Activated CD4-positive, alpha-beta T cell treated with anti-CD3 and anti-CD28 coated beads for 48 hours (primary cell): ENCODE results near the gene PTPRN2.
"Not testable (repeated sequence)": the region's sequence is repeated elsewhere in the genome, so short reads cannot be mapped to it uniquely, and the experiment has no call there.

Experiments used
- DNase-seq: peaks from one replicate; pipeline ENCODE4 v3.0.0-alpha.2; 2020

The PTPRN2 gene

GRCh38 chr7:158587162-158588084, at the start of gene PTPRN2:
Gene PTPRN2, minus strand, starts transcription at chr7:158587823.
- peak; percentile 67 for DNase-seq

DNA sequence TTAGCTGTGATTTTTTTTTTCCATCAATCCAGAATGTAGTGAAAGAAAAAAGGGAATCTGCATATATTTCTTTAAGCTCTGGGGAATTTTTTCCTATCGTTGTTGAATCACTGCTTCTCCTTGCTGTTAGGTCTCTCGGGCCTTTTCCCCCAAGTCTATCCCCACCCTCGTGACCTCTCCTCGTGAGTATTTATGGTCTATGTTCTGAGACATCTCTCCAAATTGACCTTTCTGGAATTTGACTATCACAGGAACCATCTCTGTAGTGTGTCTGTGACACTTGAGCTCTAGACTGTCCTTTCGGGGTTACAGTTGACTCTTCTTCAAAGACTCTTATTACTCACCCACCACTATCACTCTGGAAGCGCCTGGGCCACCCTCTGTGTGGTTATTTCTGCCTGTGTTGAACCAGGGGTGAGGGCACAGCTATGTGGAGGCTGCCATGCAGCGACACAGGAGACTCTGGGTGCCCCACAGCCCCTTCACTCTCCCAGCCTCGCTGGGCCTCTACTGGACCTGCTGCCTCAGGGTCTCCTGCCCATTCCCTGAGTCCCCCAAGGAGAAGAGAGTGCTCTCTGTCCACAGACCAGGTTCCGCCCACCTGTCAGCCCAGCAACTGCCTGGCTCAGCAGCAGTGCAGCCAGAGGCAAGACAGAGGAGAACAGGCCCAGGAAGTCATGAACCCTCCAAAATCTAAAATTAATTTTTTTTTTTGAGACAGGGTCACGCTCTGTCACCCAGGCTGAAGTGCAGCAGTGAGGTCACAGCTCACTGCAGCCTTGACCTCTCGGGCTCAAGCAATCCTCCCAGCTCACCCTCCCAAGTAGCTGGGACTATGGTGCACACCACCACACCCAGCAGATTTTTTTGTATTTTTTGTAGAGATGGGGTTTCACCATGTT, 45.7 kb upstream of the PTPRN2 start:
- DNase-seq = peak; percentile 16

GRCh38 chr7:158631574-158632195, 44.1 kb upstream of the PTPRN2 start:
- DNase-seq = no peak

- DNase-seq = not testable (repeated sequence)
These were observed 38.7 kb upstream of the PTPRN2 start for GRCh38 chr7:158626289-158626688.

DNA sequence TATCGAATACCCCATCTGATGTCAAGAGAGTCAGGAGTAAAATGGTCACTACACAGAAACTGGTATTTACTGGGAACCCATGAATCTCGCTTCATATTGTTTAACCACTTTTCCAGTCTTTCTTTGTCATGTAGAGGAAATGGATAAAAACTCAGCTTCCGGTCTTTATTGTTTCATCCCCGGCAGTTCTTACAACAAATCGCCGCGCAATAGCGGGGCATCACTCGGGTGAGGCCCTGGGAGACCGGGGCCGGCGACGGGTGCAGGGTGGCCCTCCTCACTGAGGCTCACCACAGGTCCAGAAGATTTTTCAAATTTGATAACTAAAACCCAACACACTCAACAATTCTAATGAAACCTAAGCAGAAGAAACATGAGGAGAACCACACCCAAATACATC, 35.6 kb upstream of the PTPRN2 start:
- DNase-seq = no peak

DNA sequence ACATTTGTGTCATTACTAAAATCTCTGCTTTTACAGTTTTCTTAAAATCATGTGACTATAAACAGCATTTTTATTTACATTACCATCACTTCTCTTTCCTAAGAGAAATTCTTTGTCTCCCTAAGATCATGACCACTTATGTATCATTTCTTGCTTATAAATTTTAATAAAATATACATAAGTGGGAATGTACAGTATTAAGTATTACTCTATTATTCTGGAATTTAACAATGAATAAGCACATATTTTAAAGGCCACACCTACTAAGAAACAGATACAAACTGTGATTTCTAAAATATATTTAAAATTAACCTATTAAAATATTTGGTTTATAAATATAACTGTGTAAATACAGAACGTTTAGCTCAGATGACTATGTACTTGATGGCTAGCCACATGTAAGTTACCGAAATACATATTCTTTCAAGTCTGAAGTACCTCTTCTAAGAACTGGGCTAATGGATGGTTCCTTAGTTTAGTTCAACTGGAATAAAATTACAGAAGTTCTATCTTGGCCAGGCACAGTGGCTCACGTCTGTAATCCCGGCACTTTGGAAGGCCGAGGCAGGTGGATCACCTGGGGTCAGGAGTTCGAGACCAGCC, 33.3 kb upstream of the PTPRN2 start:
- no peak for DNase-seq

DNA sequence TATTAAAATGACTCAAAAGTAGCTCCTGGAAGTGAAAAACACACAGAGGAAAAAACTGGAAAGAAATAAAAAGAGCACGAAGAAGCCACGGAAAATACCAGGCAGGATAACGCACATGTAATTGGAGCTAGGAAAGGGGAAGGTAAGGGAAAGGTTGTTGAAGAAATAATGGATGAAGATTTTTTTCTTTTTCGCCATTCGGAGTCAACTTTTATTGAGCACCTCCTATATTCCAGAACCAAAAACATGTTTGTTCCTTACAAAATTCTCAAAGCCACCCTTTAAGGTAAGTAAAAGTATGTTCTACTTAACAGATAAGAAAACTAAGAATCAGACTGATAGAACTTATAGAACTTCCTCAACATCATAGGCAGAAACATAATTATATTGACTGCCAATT, 32.8 kb upstream of the PTPRN2 start:
- no peak for DNase-seq

DNA sequence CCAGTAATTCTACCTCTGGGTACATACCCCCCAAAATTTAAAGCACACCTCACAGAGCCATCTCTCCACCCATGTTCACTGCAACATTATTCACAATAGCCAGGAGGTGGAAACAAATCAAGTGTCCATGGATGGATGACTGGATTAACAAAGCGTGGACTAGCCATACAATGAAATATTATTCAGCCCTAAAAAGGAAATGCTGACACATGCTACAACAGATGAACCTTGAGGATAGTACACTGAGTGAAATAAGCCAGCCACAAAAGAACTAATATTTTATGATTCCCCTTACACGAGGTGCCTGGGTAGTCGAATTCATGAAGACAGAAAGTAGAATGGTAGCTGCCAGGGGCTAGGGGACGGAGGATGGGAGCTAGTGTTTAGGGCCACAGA, 31.1 kb upstream of the PTPRN2 start:
- no peak for DNase-seq

DNA sequence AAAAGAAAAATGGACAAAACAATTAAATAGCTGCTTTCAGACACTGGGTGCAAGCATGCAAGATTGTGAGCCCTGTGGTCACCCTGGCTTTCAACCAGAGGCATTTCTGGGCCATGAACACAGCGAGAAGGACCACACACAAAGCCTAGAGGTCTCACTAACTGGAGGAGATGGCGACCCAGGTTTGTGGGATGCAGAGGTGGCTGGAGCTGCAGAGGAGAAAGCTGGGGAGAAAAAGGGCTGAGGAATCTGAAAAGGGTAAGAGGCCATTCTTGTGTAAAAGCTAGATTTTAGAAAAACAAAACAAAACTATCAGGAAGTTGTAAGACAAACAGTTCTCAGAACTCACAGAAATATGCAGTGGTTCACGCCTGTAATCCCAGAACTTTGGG, 30.1 kb upstream of the PTPRN2 start:
- no peak for DNase-seq

DNA sequence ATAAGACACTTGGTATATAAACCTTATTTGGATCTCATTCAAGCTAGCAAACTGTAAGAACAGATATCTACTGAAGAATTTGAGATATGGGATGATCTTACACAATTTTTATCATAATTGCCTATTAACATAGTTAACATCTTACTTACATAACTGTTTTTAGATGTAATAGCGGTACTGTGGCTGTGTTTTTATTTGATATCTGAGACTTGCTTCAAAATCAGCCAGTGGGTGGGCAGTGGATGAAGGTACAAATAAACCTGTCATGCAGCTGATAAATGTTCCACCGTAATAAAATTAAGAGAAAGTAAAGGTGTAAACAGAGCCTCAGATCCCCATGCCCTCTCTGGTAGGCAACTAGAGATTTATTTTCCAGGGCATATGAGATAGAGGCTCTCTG, 28.4 kb upstream of the PTPRN2 start:
- DNase-seq = no peak

DNA sequence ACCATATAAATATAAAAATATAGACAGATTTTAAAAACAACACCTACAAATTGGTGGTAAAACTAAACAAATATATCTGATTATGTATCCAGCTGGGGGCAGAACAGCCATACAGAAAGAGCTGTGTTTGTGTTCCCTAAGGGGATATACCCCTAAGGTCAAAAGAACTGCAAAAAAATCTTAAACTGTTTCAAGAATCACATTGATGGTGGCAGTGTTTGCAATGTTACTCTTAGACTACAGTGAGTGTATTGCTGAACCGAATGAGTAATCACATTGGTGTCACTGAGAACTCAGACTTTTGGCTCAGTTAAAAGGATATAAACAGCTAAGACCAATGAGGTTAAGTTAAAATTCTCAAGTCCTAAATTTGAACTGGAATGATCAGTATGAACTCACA, 27.1 kb upstream of the PTPRN2 start:
- no peak for DNase-seq

- DNase-seq = no peak
These were observed 25.9 kb upstream of the PTPRN2 start for GRCh38 chr7:158613481-158613880.

- no peak for DNase-seq
These were observed 24.9 kb upstream of the PTPRN2 start for GRCh38 chr7:158612546-158612945.

DNA sequence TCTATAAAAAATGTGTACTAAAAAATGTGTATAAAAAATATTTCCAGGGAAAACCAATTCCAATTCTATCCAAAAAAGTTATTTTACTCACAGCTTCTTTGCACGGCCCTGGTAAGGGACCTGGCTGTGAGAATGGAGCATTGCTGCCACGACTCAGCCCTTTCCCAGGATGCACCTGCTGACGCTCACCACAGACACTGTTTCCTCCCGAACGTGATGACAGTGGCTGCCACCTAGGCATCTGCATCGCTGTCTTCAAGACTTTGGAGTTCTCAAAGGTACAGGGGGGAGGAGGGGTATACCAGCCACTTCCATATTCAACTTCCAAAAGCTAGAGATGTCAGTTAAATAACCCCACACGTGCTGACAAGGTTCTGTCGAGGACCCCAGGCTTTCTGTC, 23.9 kb upstream of the PTPRN2 start:
- DNase-seq = no peak

- DNase-seq = no peak
These were observed 21.8 kb upstream of the PTPRN2 start for GRCh38 chr7:158609313-158609974.

- DNase-seq = no peak
These were observed 19.9 kb upstream of the PTPRN2 start for GRCh38 chr7:158607563-158607962.

DNA sequence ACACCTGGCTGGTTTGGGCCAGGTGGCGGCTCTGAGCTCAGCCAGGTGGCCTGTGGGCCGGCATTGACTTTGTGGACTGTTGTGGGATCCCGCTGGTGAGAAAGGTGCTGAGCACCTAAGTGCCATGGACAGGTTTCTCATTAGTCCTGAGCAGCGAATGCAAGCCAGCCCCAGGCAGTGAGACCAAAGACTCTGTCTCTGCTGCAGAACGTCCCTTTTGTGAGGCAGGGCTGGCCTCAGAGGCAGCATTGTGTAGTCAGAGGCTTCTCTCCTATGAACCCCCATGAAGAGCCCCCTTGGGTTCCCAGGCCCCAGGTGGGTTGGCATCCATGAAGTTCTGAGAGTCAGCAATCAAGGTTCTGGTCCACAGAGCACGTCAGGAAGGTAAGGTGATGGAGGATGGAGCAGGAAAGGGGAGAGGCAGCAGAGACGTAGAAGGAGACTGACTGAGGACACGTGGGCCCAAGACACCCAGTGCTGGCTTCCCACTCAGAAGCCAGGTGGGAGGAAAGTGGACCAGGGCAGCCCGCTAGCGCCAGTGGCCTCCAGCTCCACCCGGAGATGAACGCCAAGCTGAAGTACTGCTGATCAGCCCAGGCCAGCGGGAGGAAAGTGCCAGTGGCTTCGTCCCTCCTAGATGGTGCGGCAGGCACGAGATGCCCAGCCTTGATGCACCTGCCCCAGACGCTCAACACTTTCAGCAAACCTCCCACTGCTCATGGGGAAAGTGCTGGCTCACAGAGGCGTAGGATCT, 19.2 kb upstream of the PTPRN2 start:
- no peak for DNase-seq

DNA sequence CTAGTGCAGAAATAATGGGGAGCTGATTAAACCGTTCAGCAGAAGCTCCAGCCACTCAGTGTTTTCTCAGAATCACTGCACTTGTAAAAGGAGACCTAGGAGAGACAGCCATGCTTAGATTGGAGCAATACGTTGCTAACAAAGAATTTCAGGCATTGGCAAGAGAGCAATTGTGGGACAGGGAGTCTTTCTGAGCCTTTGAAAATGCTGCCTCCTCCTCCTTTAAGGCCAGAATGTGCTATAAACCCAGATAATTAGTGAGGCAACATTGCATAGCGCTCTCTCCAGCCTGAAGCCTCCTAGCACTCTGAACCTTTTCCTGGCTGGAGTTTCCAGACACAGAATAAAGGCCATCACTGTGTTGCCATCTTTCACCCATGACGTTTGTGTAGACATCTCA, 18.5 kb upstream of the PTPRN2 start:
- DNase-seq = no peak

DNA sequence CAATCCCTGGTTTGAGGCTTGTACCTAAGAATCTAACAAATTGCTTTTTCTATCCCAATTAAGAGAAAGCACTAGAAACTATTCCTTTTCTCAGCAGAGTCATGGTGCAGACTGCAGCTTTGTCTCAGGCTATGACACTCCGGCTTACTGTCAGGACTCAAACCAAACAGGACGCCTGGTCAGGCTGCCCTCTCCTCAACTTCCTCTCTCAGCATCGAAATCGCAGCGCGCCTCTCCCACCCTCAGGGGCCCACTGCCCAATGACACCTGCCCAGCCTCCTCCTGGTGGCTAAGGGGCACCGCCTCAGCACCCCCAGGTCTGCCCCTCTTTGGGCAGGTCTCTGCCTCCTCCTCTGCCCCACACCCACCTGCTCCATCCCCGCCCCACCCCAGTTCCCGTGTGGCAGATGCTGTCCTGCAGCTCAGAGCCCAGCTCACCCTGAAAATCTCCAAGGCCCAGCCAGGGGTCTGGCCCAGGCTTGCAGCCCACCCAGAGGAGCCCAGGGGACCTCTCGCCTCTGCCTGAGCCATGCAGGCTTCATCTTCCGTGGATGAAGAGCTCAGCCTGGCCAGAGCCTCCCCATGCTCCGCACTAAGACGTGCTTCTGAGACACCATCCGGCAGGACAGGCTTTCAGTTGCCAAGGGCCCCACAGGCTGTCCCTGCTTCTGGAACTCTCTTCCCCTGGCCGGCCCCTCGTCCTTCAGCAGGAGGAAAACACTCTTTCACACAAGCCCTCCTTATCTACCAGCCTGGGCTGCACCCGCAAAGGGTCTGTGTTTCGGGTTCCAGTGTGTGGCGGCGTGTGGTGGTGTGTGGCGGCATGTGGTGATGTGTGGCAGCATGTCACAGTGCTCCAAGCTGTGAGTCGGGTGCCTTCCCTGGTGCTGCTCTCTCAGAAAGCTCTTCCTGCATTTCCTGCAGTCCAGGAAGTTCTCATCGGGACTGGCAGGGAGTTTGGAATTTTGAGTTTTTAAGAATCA, 16.4 kb upstream of the PTPRN2 start:
- DNase-seq = no peak
